ENCODE measurements around the gene PBX3.

Gene PBX3

GRCh38 chr9:125884218-125884595, 137.0 kb downstream of the PBX3 start:
- Histone ChIP-seq H3F3A (ENCODE audit: insufficient read depth) (no peaks in the 10 kb centered on the region), H3K4me3 (ENCODE audit: insufficient read depth, low read length, poor library complexity, severe bottlenecking) (no peak overlapping the region), H3K4me2 (ENCODE audit: low read depth, low read length, poor library complexity, severe bottlenecking) (no peak overlapping the region), H3K9me2 (replicated peaks; ENCODE audit: insufficient read depth, low read length) (no peaks in the 10 kb centered on the region), H3K9ac (ENCODE audit: low read length) (no peak overlapping the region), H3K36me3 (ENCODE audit: low read length) (no peaks in the 10 kb centered on the region), H2AFZ (ENCODE audit: low read depth, low read length, severe bottlenecking) (no peak overlapping the region), H3K9me3 (ENCODE audit: insufficient read depth, low read length) (no peaks in the 10 kb centered on the region), H3K79me2 (ENCODE audit: insufficient read depth, low read length) (no peaks in the 10 kb centered on the region), H4K20me1 (ENCODE audit: low read depth, low read length) (peaks cover 28% of the 10 kb centered on the region), H3K27me3 (ENCODE audit: low read length) (no peaks in the 10 kb centered on the region), H3K27ac (ENCODE audit: low read depth, low read length) (no peak overlapping the region)
- TF ChIP-seq EZH2phosphoT487 (conservative IDR thresholded peaks at IDR 0.05; ENCODE audit: low read length) = no peak
- TF ChIP-seq, protein P1, sequence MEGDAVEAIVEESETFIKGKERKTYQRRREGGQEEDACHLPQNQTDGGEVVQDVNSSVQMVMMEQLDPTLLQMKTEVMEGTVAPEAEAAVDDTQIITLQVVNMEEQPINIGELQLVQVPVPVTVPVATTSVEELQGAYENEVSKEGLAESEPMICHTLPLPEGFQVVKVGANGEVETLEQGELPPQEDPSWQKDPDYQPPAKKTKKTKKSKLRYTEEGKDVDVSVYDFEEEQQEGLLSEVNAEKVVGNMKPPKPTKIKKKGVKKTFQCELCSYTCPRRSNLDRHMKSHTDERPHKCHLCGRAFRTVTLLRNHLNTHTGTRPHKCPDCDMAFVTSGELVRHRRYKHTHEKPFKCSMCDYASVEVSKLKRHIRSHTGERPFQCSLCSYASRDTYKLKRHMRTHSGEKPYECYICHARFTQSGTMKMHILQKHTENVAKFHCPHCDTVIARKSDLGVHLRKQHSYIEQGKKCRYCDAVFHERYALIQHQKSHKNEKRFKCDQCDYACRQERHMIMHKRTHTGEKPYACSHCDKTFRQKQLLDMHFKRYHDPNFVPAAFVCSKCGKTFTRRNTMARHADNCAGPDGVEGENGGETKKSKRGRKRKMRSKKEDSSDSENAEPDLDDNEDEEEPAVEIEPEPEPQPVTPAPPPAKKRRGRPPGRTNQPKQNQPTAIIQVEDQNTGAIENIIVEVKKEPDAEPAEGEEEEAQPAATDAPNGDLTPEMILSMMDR (IDR thresholded peaks at IDR 0.05; ENCODE audit: insufficient read depth, low read length, poor library complexity, severe bottlenecking) = no peak

DNA sequence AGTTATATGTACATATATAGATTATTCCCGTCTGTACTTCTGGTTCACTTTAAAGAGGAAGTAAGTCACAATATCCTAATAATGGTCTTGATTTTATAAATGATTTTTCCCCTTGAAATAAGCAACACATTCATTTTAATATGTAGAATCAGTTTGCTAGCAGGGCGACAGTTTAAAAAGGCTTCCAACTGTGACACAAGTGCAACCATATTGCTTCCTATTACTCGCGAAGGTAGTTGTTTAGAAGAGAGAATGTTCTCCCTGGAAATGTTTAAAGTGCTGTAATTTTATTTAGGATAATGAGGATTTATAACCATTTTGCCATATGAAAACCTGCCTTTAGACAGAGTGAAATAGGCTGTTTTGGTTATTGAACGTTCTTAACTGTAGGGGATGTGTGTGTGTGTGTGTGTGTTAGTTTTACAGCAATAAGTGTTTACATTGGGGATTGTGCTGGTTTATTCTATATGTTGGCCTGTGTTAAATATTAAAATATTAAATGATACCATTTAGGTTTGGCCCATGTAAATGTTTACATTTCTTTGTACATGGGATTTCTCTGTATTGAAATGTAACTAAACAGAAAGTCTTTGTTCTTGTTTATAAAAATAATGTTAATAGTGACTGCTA, 138.3 kb downstream of the PBX3 start:
- no peaks in the 10 kb centered on the region for H3K79me2 ChIP-seq (ENCODE audit: insufficient read depth, low read length)
- no peaks in the 10 kb centered on the region for H3K27me3 ChIP-seq (ENCODE audit: low read length)
- no peak overlapping the region for H3K9ac ChIP-seq (ENCODE audit: low read length)
- no peak overlapping the region for H3K4me3 ChIP-seq (ENCODE audit: insufficient read depth, low read length, poor library complexity, severe bottlenecking)
- no peak overlapping the region for H3K4me2 ChIP-seq (ENCODE audit: low read depth, low read length, poor library complexity, severe bottlenecking)
- H2AFZ ChIP-seq (ENCODE audit: low read depth, low read length, severe bottlenecking) = no peak overlapping the region
- no peaks in the 10 kb centered on the region for H3K36me3 ChIP-seq (ENCODE audit: low read length)
- H3F3A ChIP-seq (ENCODE audit: insufficient read depth) = no peaks in the 10 kb centered on the region
- H4K20me1 ChIP-seq (ENCODE audit: low read depth, low read length) = peaks cover 32% of the 10 kb centered on the region
- no peaks in the 10 kb centered on the region for H3K9me2 ChIP-seq (replicated peaks; ENCODE audit: insufficient read depth, low read length)
- H3K9me3 ChIP-seq (ENCODE audit: insufficient read depth, low read length) = no peaks in the 10 kb centered on the region
- TF ChIP-seq EZH2phosphoT487 (conservative IDR thresholded peaks at IDR 0.05; ENCODE audit: low read length) = no peak
- no peak overlapping the region for H3K27ac ChIP-seq (ENCODE audit: low read depth, low read length)

DNA sequence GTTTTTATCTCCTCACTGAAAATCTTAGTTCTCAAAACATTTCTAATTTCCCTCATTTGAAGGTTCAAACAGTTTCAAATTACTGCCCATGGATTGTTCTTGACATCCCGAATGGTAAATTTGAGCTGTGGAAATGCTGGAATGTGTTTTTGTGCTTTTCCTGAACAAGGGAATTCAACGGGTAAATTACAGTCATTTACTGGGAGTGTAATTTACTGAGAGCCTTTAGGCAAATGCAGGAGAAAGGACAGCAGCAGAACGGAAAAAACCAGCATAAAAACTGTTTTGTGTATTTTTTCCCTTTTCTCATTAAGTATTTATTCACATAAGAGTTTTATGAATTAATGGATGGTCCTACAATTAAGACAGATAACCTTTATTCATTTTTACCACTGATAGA, 139.2 kb downstream of the PBX3 start:
- Histone ChIP-seq H3K9me2 (replicated peaks; ENCODE audit: insufficient read depth, low read length) (no peaks in the 10 kb centered on the region), H3K79me2 (ENCODE audit: insufficient read depth, low read length) (no peaks in the 10 kb centered on the region), H3K9me3 (ENCODE audit: insufficient read depth, low read length) (no peaks in the 10 kb centered on the region), H2AFZ (ENCODE audit: low read depth, low read length, severe bottlenecking) (no peak overlapping the region), H3K27me3 (ENCODE audit: low read length) (no peaks in the 10 kb centered on the region), H3K9ac (ENCODE audit: low read length) (no peak overlapping the region), H3K36me3 (ENCODE audit: low read length) (no peaks in the 10 kb centered on the region), H3K27ac (ENCODE audit: low read depth, low read length) (no peak overlapping the region), H3F3A (ENCODE audit: insufficient read depth) (no peaks in the 10 kb centered on the region), H3K4me3 (ENCODE audit: insufficient read depth, low read length, poor library complexity, severe bottlenecking) (no peak overlapping the region), H3K4me2 (ENCODE audit: low read depth, low read length, poor library complexity, severe bottlenecking) (no peak overlapping the region), H4K20me1 (ENCODE audit: low read depth, low read length) (peaks cover 39% of the 10 kb centered on the region)
- TF ChIP-seq, protein P1 (IDR thresholded peaks at IDR 0.05; ENCODE audit: insufficient read depth, low read length, poor library complexity, severe bottlenecking) = no peak
- TF ChIP-seq EZH2phosphoT487 (conservative IDR thresholded peaks at IDR 0.05; ENCODE audit: low read length) = no peak

DNA sequence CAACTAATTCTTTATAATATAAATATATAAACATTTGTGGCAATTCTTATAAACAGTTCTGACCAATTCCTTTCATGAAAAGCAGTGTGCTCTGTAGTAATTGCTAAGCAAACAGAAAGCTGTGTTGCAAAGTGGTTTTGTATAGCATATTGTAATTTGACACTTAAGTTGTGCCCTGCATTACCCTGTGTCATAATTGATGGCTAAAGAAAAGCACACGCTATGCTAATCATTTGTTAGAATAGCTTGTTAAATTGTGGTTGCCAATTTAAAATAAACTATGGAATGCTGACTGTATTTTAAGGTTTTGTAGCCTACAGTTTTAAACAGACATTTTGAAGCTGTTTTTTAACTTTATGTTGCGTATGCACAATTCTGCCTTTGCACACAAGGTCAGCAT, 140.0 kb downstream of the PBX3 start:
- Histone ChIP-seq H3F3A (ENCODE audit: insufficient read depth) (no peaks in the 10 kb centered on the region), H3K4me2 (ENCODE audit: low read depth, low read length, poor library complexity, severe bottlenecking) (no peak overlapping the region), H3K9me2 (replicated peaks; ENCODE audit: insufficient read depth, low read length) (no peaks in the 10 kb centered on the region), H3K27ac (ENCODE audit: low read depth, low read length) (no peak overlapping the region), H2AFZ (ENCODE audit: low read depth, low read length, severe bottlenecking) (no peak overlapping the region), H3K4me3 (ENCODE audit: insufficient read depth, low read length, poor library complexity, severe bottlenecking) (no peak overlapping the region), H3K79me2 (ENCODE audit: insufficient read depth, low read length) (no peaks in the 10 kb centered on the region), H3K9ac (ENCODE audit: low read length) (no peak overlapping the region), H4K20me1 (ENCODE audit: low read depth, low read length) (peaks cover 41% of the 10 kb centered on the region), H3K9me3 (ENCODE audit: insufficient read depth, low read length) (no peaks in the 10 kb centered on the region), H3K27me3 (ENCODE audit: low read length) (no peaks in the 10 kb centered on the region), H3K36me3 (ENCODE audit: low read length) (no peaks in the 10 kb centered on the region)
- no peak for TF ChIP-seq EZH2phosphoT487 (conservative IDR thresholded peaks at IDR 0.05; ENCODE audit: low read length)
- TF ChIP-seq, protein P1 (IDR thresholded peaks at IDR 0.05; ENCODE audit: insufficient read depth, low read length, poor library complexity, severe bottlenecking) = no peak
